ENCODE data around the gene MAGEB10.

DNA sequence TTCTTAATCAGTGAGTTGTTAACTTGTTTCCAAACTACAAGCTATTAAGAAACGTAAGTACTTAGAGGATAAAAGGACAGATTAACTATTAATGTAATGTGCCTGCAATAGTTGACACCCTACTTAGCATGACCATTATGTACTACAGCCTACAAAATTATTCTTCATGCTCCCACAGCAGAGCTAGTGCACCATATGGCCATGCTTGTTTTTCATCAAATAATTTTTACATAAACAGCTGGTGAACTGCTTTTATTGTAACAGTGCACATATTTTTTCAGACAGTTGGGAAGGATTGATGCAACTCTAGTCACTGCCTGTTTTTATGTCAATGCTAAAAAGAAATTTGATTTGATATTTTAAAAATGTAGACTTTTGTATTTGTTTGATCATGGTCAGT, 10.2 kb upstream of the MAGEB10 start:
- TF ChIP-seq, protein P1, sequence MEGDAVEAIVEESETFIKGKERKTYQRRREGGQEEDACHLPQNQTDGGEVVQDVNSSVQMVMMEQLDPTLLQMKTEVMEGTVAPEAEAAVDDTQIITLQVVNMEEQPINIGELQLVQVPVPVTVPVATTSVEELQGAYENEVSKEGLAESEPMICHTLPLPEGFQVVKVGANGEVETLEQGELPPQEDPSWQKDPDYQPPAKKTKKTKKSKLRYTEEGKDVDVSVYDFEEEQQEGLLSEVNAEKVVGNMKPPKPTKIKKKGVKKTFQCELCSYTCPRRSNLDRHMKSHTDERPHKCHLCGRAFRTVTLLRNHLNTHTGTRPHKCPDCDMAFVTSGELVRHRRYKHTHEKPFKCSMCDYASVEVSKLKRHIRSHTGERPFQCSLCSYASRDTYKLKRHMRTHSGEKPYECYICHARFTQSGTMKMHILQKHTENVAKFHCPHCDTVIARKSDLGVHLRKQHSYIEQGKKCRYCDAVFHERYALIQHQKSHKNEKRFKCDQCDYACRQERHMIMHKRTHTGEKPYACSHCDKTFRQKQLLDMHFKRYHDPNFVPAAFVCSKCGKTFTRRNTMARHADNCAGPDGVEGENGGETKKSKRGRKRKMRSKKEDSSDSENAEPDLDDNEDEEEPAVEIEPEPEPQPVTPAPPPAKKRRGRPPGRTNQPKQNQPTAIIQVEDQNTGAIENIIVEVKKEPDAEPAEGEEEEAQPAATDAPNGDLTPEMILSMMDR (IDR thresholded peaks at IDR 0.05; ENCODE audit: insufficient read depth, low read depth, low read length), result no peak
- no peak for TF ChIP-seq EZH2 (IDR thresholded peaks at IDR 0.05; ENCODE audit: insufficient read depth, low read length)
